Osteoblast (primary cell): ENCODE results near the gene SNTG2. TPM values are rescaled to one million over a fixed set of nuclear protein-coding genes. Genes with fewer than 3 reads are reported as not detected.

Source experiments
- DNase-seq: peaks from one replicate; pipeline ENCODE4 v3.0.0; 2011; ENCODE audit warnings: low spot score, mixed read lengths; ENCODE audit not compliant: insufficient read length; ENCODE audit errors: missing footprints
- H2AFZ ChIP-seq: 2 replicates; pipeline ENCODE4 v1.6.0; 2011; ENCODE audit warnings: mild to moderate bottlenecking, low read length
- H3K27ac ChIP-seq: 2 replicates; pipeline ENCODE4 v1.5.1; 2011; ENCODE audit warnings: mild to moderate bottlenecking, low read depth, low read length, moderate library complexity
- H3K27me3 ChIP-seq: 2 replicates; pipeline ENCODE4 v1.6.0; 2012; ENCODE audit warnings: mild to moderate bottlenecking, control low read depth, inconsistent platforms, low read length, moderate library complexity; ENCODE audit not compliant: insufficient read depth
- H3K36me3 ChIP-seq: 2 replicates; pipeline ENCODE4 v1.5.1; 2011; ENCODE audit warnings: mild to moderate bottlenecking, low read length, control low read depth, moderate library complexity; ENCODE audit not compliant: insufficient read depth
- H3K4me1 ChIP-seq: 2 replicates; pipeline ENCODE4 v1.5.1; 2011; ENCODE audit warnings: mild to moderate bottlenecking, low read length, control low read depth, moderate library complexity; ENCODE audit not compliant: insufficient read depth
- H3K4me2 ChIP-seq: 2 replicates; pipeline ENCODE4 v1.6.0; 2011; ENCODE audit warnings: mild to moderate bottlenecking, low read length; ENCODE audit not compliant: insufficient read depth
- H3K4me3 ChIP-seq: fragments of 200-600 bp; sonication (generic); 3 replicates; pipeline ENCODE4 v1.5.1; 2012; ENCODE audit warnings: mild to moderate bottlenecking, low read length, inconsistent platforms; ENCODE audit not compliant: insufficient read depth
- H3K79me2 ChIP-seq: 2 replicates; pipeline ENCODE4 v1.6.0; 2012; ENCODE audit warnings: mild to moderate bottlenecking, low read length, control low read depth, inconsistent platforms; ENCODE audit not compliant: insufficient read depth
- H3K9me3 ChIP-seq: 2 replicates; pipeline ENCODE4 v1.5.1; 2011; ENCODE audit warnings: low read depth, low read length, control low read depth
- H4K20me1 ChIP-seq: 2 replicates; pipeline ENCODE4 v1.6.0; 2012; ENCODE audit warnings: mild to moderate bottlenecking, low read length, control low read depth; ENCODE audit not compliant: insufficient read depth
- CTCF ChIP-seq: IDR thresholded peaks from 2 replicates; pipeline ENCODE4 v1.5.1; 2011; ENCODE audit warnings: mild to moderate bottlenecking, low read depth, low read length, moderate library complexity; ENCODE audit errors: extremely low read depth
- total RNA-seq: library from RNA; depleted of rRNA; stranded (reverse); fragments of >200 nt; gene quantifications from 2 replicates; pipeline ENCODE4 v1.2.3, GENCODE V29; 2012

The SNTG2 gene
- total RNA-seq, 1 donor: 1.4 TPM

- H3K4me2 ChIP-seq: no peak overlapping the region
- no peak overlapping the region for H2AFZ ChIP-seq
- H3K36me3 ChIP-seq: no peaks in the 10 kb centered on the region
- H4K20me1 ChIP-seq: no peaks in the 10 kb centered on the region
- no peaks in the 10 kb centered on the region for H3K4me1 ChIP-seq
- H3K79me2 ChIP-seq: no peaks in the 10 kb centered on the region
- H3K9me3 ChIP-seq: no peaks in the 10 kb centered on the region
- TF ChIP-seq CTCF: no peak
- no peaks in the 10 kb centered on the region for H3K27me3 ChIP-seq
- no peak overlapping the region for H3K27ac ChIP-seq
- no peak overlapping the region for H3K4me3 ChIP-seq
- no peak for DNase-seq
These were observed 34.8 kb downstream of the SNTG2 start for GRCh38 chr2:985317-985898.

GRCh38 chr2:987789-988188 lies 37.1 kb downstream of the SNTG2 start:
- Histone ChIP-seq H3K4me3 (no peak overlapping the region), H3K27me3 (no peaks in the 10 kb centered on the region)

DNA sequence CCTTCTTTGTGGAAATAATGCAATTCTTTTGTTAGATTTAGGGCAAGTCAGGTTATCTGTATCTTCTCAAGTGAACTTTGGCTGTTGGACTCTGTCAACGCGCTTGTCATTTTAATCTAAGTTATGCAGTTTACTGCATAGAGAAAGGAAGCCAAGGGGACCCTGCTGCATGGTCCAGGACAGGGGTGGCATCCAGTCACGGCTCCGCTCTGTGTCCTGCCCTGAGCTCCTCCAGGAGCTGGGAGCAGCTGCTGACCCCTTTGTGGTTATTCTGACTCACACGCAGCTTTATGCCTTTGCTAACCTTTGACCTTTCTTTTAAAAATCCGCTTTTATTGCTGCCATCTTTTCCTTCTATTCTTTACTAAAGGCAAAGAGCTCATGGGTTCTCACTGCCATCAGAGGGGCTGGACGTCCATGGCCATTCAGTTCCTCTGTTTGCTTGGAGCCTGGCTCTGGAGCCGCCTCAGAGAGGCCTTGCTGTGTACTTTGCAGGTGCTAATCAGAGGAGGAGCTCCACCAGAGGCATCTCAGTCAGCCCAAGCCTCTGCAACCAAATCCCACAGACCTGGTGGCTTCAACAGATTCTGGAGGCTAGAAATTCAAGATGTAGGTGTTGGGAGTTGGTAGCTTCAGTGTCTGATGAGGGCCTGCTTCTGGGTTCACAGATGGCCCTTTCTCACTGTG lies 39.3 kb downstream of the SNTG2 start:
- peak; percentile 65 for DNase-seq
- Histone ChIP-seq H3K27me3 (no peaks in the 10 kb centered on the region), H3K27ac (no peak overlapping the region), H3K9me3 (no peaks in the 10 kb centered on the region), H3K36me3 (no peaks in the 10 kb centered on the region), H3K4me3 (no peak overlapping the region), H2AFZ (no peak overlapping the region), H3K79me2 (no peaks in the 10 kb centered on the region), H3K4me1 (no peaks in the 10 kb centered on the region), H4K20me1 (no peaks in the 10 kb centered on the region), H3K4me2 (no peak overlapping the region)
- no peak for TF ChIP-seq CTCF

More at GRCh38 chr2:987789-988188, 37.1 kb downstream of the SNTG2 start:
- Histone ChIP-seq H3K4me1 (no peaks in the 10 kb centered on the region), H3K27ac (no peak overlapping the region), H3K36me3 (no peaks in the 10 kb centered on the region), H2AFZ (no peak overlapping the region), H3K79me2 (no peaks in the 10 kb centered on the region), H4K20me1 (no peaks in the 10 kb centered on the region), H3K4me2 (no peak overlapping the region), H3K9me3 (no peaks in the 10 kb centered on the region)
- TF ChIP-seq CTCF: no peak
- DNase-seq: no peak

DNA sequence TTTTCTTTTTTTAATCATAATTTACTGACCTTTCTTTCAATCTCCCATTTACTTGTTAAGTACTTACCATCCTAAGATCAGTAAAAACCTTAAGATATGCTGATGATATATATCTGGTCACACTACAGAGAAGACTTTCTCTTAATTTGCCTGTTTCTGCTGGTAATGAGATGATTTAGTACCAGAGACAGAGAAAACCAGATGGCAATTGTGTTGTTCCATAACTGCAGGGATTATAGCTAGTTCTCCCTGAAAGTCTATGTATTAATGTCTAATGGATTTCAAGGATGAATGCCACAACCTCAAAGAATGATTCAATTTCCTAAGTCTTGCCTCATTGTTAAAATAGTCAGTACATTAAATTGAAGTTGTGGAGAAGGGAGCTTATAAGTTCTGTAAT lies 40.3 kb downstream of the SNTG2 start:
- no peaks in the 10 kb centered on the region for H3K27me3 ChIP-seq
- DNase-seq: peak; percentile 37
- no peaks in the 10 kb centered on the region for H3K4me1 ChIP-seq
- H3K27ac ChIP-seq: no peak overlapping the region
- no peaks in the 10 kb centered on the region for H3K36me3 ChIP-seq
- H3K79me2 ChIP-seq: no peaks in the 10 kb centered on the region
- H3K9me3 ChIP-seq: no peaks in the 10 kb centered on the region
- no peak overlapping the region for H2AFZ ChIP-seq
- no peak overlapping the region for H3K4me2 ChIP-seq
- no peaks in the 10 kb centered on the region for H4K20me1 ChIP-seq
- TF ChIP-seq CTCF: no peak
- H3K4me3 ChIP-seq: no peak overlapping the region
